ENCODE measurements around the gene LIME1. TPM values are rescaled to one million over a fixed set of nuclear protein-coding genes. Genes with fewer than 3 reads are reported as not detected.

The LIME1 gene
- total RNA-seq, 1 experiment from 2014 or later, result 0.72 TPM

- no peak for DNase-seq (ENCODE audit: low read depth)
Observed at GRCh38 chr20:63697357-63697867, 39.1 kb upstream of the LIME1 start.

GRCh38 chr20:63697868-63698545, 38.5 kb upstream of the LIME1 start:
- DNase-seq (ENCODE audit: low read depth), result no peak

- DNase-seq (ENCODE audit: low read depth), result peak; percentile 95
Observed at GRCh38 chr20:63698739-63699465, 37.6 kb upstream of the LIME1 start.

- DNase-seq (ENCODE audit: low read depth), result no peak
Observed at GRCh38 chr20:63699466-63700198, 36.8 kb upstream of the LIME1 start.

- DNase-seq (ENCODE audit: low read depth), result no peak
Observed at GRCh38 chr20:63700199-63701050, 36.0 kb upstream of the LIME1 start.

- DNase-seq (ENCODE audit: low read depth), result no peak
Observed at GRCh38 chr20:63701051-63701328, 35.5 kb upstream of the LIME1 start.

GRCh38 chr20:63701329-63702035, 35.0 kb upstream of the LIME1 start:
- DNase-seq (ENCODE audit: low read depth), result no peak

GRCh38 chr20:63702036-63702665, 34.3 kb upstream of the LIME1 start:
- no peak for DNase-seq (ENCODE audit: low read depth)

GRCh38 chr20:63702751-63703470, 33.6 kb upstream of the LIME1 start:
- DNase-seq (ENCODE audit: low read depth), result no peak

GRCh38 chr20:63703471-63703975, 32.9 kb upstream of the LIME1 start:
- no peak for DNase-seq (ENCODE audit: low read depth)

GRCh38 chr20:63703976-63704748, 32.3 kb upstream of the LIME1 start:
- no peak for DNase-seq (ENCODE audit: low read depth)

- DNase-seq (ENCODE audit: low read depth), result no peak
Observed at GRCh38 chr20:63704749-63705117, 31.7 kb upstream of the LIME1 start.

GRCh38 chr20:63705232-63706026, 31.0 kb upstream of the LIME1 start:
- DNase-seq (ENCODE audit: low read depth), result no peak

- DNase-seq (ENCODE audit: low read depth), result no peak
Observed at GRCh38 chr20:63706027-63706695, 30.3 kb upstream of the LIME1 start.

- DNase-seq (ENCODE audit: low read depth), result peak; percentile 63
Observed at GRCh38 chr20:63706852-63707557, 29.5 kb upstream of the LIME1 start.

- DNase-seq (ENCODE audit: low read depth), result peak; percentile 87
Observed at GRCh38 chr20:63707558-63708300, 28.7 kb upstream of the LIME1 start, which contains the start of the genes ARFRP1 and ZGPAT. Gene ARFRP1, minus strand, starts transcription at chr20:63707976. Its CDS starts 885 bp downstream, at chr20:63707091. Gene ZGPAT, plus strand, starts transcription at chr20:63708039. Its CDS starts 542 bp downstream, at chr20:63708581.

Measured in RPMI7951 (cell line).